AG09309 (cell line): Measurements from ENCODE around the gene DGKH.

Source experiments
- DNase-seq: peaks from one replicate; pipeline ENCODE4 v3.0.0-alpha.2; 2010; ENCODE audit warnings: low read depth
- H3K4me3 ChIP-seq: 2 replicates; pipeline ENCODE4 v1.5.1; 2011; ENCODE audit warnings: mild to moderate bottlenecking, low read depth, low read length, moderate library complexity; ENCODE audit not compliant: control insufficient read depth
- TF ChIP-seq, protein P1 (sequence below): IDR thresholded peaks from 2 replicates; pipeline ENCODE4 v1.5.1; 2011; ENCODE audit warnings: mild to moderate bottlenecking, low read depth, low read length, inconsistent platforms; ENCODE audit not compliant: insufficient read depth, control insufficient read depth; ENCODE audit errors: missing control alignments

Gene DGKH

DNA sequence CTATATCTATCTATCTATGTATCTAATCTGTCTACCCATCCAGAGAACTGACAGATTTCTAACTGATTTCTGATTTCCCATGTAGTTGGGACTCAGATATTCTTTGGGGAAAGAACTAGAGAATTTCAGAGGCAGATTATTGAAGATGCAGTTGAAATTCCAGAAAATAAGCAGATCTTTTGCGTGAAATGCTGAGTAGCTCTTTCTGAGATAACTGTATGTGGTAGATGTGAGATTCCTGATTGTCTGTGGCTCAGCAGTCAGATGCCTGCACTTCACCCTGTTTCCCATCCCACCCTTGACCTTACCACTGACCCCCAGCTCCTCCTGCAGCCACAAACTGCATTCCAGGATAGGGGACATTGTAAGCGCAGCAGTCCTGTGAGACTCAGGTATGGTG is 61.5 kb downstream of the DGKH start:
- TF ChIP-seq, protein P1, sequence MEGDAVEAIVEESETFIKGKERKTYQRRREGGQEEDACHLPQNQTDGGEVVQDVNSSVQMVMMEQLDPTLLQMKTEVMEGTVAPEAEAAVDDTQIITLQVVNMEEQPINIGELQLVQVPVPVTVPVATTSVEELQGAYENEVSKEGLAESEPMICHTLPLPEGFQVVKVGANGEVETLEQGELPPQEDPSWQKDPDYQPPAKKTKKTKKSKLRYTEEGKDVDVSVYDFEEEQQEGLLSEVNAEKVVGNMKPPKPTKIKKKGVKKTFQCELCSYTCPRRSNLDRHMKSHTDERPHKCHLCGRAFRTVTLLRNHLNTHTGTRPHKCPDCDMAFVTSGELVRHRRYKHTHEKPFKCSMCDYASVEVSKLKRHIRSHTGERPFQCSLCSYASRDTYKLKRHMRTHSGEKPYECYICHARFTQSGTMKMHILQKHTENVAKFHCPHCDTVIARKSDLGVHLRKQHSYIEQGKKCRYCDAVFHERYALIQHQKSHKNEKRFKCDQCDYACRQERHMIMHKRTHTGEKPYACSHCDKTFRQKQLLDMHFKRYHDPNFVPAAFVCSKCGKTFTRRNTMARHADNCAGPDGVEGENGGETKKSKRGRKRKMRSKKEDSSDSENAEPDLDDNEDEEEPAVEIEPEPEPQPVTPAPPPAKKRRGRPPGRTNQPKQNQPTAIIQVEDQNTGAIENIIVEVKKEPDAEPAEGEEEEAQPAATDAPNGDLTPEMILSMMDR: no peak
- no peak overlapping the region for H3K4me3 ChIP-seq
- no peak for DNase-seq

DNA sequence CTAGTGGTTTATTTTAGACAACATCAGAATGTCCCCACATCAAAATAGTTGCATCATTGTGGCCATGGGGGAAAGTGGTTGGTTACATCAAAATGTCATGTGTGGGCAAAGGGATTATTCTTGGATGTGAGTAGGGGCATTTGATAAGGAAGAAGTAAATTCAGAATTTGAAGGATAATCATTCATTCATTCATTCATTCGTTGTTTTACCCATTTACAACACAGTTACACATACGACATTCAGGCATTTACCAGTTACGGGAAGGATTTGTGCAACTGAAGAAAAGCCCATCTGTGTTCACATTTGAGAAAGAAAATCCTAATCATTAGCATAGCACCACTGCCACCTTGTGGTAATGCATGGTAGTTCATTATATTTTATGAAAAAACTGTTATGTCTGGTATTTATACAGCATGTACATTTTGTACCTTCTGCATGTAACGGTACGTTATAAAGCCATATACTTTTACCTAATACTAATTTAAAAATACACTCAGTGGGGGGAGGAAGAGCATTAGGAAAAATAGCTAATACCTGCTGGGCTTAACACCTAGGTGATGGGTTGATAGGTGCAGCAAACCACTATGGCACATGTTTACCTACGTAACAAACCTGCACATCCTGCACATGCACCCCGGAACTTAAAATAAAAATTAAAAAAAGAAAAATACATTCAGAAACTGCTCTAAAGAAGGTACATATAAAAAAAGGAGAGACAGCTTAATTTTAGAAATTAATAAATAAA is 62.1 kb downstream of the DGKH start:
- DNase-seq: peak; percentile 55
- TF ChIP-seq, protein P1: peak; percentile 55
- no peak overlapping the region for H3K4me3 ChIP-seq

DNA sequence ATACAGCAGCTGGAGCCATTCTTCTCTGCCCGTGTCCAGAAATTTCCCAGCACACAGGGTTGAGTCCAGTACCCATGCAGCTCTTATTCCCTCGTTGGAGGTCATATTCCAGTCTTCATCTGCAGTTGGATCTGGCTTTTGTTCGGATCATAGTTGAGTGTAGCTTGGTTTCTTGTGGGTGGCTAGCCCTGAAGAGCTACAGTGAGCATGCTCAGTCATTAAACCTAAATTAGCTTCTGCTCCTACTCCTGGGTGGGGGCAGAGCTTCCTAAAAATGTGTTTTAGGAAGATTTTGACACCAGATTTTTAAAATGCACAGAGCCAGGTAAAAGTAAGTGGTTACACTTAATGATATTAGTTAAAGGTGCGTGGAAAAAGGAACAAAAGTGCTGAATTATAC is 64.4 kb downstream of the DGKH start:
- no peak overlapping the region for H3K4me3 ChIP-seq
- TF ChIP-seq, protein P1: no peak
- DNase-seq: no peak

DNA sequence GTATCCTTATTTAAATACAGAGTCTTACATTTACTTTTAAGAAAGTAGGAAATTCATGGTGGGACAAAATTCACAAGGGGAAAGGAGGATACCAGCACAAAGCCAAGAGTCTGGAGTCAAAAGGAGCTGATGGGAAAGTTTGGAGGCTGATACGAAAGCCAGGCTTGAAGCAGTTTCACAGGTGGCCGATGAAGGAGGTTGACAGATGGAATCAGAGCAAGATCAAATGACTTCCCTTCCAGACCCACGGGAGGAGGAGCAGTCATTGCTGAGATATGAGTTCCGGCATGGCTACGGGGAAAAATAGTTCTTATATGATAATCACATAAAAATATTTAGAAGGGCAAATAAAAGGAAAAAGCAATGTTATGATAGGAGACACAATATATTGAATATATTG is 65.0 kb downstream of the DGKH start:
- TF ChIP-seq, protein P1: no peak
- DNase-seq: no peak
- H3K4me3 ChIP-seq: no peak overlapping the region

DNA sequence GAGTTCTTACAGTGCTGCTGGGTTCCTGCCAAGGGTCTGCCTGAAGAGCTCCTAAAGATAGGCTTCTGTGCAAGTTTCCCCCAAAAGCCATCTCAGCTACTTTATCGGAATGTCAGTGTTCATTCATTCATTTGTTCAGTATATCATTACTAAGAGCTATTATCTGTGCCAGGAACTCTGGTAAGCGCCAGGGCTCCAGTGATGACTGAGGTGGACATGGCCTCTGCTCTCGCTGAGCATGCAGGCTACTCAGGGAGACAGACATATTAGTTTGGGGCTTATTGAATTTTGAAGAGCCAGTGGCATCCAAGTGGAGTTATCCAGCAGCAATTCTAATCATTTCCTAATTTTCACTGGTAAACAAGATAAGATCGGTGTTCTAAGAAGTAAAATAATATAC is 65.8 kb downstream of the DGKH start:
- no peak for DNase-seq
- TF ChIP-seq, protein P1: no peak
- H3K4me3 ChIP-seq: no peak overlapping the region

DNA sequence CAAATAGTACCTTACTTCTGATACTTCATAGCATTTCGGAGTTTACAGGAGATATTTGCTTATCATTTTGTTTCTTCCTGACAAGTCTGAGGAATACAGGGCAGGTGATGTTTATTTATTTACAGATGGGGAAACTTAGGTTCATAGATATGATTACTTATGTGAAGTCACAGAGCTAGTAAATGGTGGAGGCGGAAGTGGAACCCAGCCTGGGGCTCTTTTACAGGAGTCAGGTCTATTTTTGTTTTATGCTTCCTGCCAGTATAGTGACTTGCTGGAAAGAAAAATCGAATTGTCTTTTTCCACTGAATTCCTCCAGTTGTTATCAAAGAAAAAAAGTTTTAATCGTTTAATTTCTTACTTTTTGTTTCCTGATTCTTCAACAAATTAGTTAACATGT is 66.5 kb downstream of the DGKH start:
- H3K4me3 ChIP-seq: no peak overlapping the region
- TF ChIP-seq, protein P1: no peak
- no peak for DNase-seq
